HG02884 (cell line): Measurements from ENCODE around the gene FAM83B.
"Not testable (repeated sequence)": the region's sequence is repeated elsewhere in the genome, so short reads cannot be mapped to it uniquely, and the experiment has no call there.

ENCODE experiments used
- ATAC-seq: cut with Tn5 transposase; IDR thresholded peaks from one replicate; pipeline ENCODE4 v1.9.1; 2021; ENCODE audit warnings: mild to moderate bottlenecking, moderate library complexity; ENCODE audit not compliant: unreplicated experiment

Gene FAM83B

GRCh38 chr6:54846243-54846856, at the start of gene FAM83B:
FAM83B (plus strand) TSS chr6:54846771; CDS start chr6:54870247, 23,476 bp downstream.
- ATAC-seq = no peak

- ATAC-seq = not testable (repeated sequence)
Observed at GRCh38 chr6:54796918-54797317, 49.7 kb upstream of the FAM83B start.

GRCh38 chr6:54800050-54800600, 46.4 kb upstream of the FAM83B start:
- no peak for ATAC-seq

GRCh38 chr6:54801244-54801643, 45.3 kb upstream of the FAM83B start:
- ATAC-seq = no peak

- ATAC-seq = no peak
Observed at GRCh38 chr6:54801669-54802068, 44.9 kb upstream of the FAM83B start.

- no peak for ATAC-seq
Observed at GRCh38 chr6:54802775-54803634, 43.6 kb upstream of the FAM83B start.

- no peak for ATAC-seq
Observed at GRCh38 chr6:54805077-54805476, 41.5 kb upstream of the FAM83B start.

- no peak for ATAC-seq
Observed at GRCh38 chr6:54810147-54810546, 36.4 kb upstream of the FAM83B start.

- ATAC-seq = no peak
Observed at GRCh38 chr6:54813892-54814291, 32.7 kb upstream of the FAM83B start.

GRCh38 chr6:54817236-54817635, 29.3 kb upstream of the FAM83B start:
- ATAC-seq = no peak

- ATAC-seq = no peak
Observed at GRCh38 chr6:54817834-54818233, 28.7 kb upstream of the FAM83B start.

- not testable (repeated sequence) for ATAC-seq
Observed at GRCh38 chr6:54824225-54824624, 22.3 kb upstream of the FAM83B start.

GRCh38 chr6:54827010-54827409, 19.6 kb upstream of the FAM83B start:
- ATAC-seq = no peak

- ATAC-seq = no peak
Observed at GRCh38 chr6:54830216-54830615, 16.4 kb upstream of the FAM83B start.

- no peak for ATAC-seq
Observed at GRCh38 chr6:54835176-54835575, 11.4 kb upstream of the FAM83B start.

GRCh38 chr6:54846857-54847674, 495 bp downstream of the FAM83B start:
- no peak for ATAC-seq

- ATAC-seq = no peak
Observed at GRCh38 chr6:54847799-54848597, 1.4 kb downstream of the FAM83B start.

GRCh38 chr6:54850114-54850513, 3.5 kb downstream of the FAM83B start:
- ATAC-seq = no peak

GRCh38 chr6:54856129-54856528, 9.6 kb downstream of the FAM83B start:
- ATAC-seq = no peak

GRCh38 chr6:54860132-54860531, 13.6 kb downstream of the FAM83B start:
- ATAC-seq = no peak
